Esophagus muscularis mucosa (tissue), 2 donors: Measurements from ENCODE around the gene RAB11FIP4.

ENCODE experiments used
- EP300 ChIP-seq: sonication (generic); formaldehyde crosslinking; IDR thresholded peaks from one replicate; pipeline ENCODE4 v1.6.1; 2017; ENCODE audit warnings: antibody characterized with exemption
- POLR2A ChIP-seq: fragments of 450-650 bp; IDR thresholded peaks from one replicate; pipeline ENCODE4 v1.6.1; 2017; ENCODE audit warnings: antibody characterized with exemption, moderate library complexity, mild to moderate bottlenecking, low read depth

DNA sequence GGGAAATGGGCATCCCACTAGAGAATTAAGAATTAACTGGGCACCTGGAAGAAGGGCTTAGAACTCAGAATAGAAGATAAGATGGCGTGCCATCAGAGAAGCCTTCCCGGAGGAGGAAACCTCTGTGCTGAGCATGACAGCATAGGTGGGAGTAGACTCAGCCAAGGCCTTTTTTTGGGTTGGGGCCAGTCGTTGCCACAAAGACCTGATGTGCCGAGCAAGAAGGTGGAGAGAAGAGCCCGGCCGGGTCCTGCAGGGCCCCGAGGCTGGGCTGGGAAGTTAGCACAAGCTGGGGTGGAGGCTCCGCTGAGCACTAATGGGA lies 1.1 kb upstream of the RAB11FIP4 start:
- no peak for TF ChIP-seq POLR2A
- no peak for TF ChIP-seq EP300
